Stimulated activated CD8-positive, alpha-beta memory T cell treated with anti-CD3 and anti-CD28 coated beads, Interleukin-4, amount 100 ng/mL, for 48 hours (primary cell): Measurements from ENCODE around the gene DNAH1.

Experiments used
- DNase-seq: peaks from one replicate; pipeline ENCODE4 v3.0.0-alpha.2; 2020

The DNAH1 gene

GRCh38 chr3:52291508-52292181 is 24.5 kb upstream of the DNAH1 start:
- DNase-seq: peak; percentile 67

GRCh38 chr3:52292247-52293065 is 23.7 kb upstream of the DNAH1 start:
- DNase-seq: no peak

- DNase-seq: no peak
Observed at GRCh38 chr3:52293491-52294319, 22.4 kb upstream of the DNAH1 start.

GRCh38 chr3:52294320-52295150 is 21.6 kb upstream of the DNAH1 start:
- no peak for DNase-seq

DNA sequence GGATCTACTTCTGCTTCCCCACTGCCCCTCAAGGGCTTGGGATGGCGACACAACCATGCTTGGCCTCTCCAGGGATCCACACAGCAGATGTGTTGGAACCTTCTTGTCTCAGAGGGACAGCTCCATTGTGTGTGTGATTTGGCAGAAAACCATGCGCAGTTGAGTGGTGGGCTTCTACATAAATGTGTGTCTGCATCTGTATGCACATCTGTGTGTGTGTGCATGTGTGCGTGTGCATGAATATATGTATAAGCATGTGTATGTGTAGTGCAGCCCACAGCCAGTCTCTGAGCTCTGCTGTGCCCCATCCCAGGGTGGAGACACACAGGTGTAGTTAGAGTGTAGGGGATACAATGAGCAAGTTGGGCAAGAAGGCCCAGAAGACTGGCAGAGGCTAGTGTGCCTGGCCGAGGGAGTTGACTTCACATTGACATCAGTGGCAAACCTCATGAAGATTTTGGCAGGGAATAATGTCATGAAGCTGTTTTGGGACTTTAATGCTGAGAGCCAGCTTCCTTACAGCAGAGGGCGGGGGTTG is 20.4 kb upstream of the DNAH1 start:
- no peak for DNase-seq

DNA sequence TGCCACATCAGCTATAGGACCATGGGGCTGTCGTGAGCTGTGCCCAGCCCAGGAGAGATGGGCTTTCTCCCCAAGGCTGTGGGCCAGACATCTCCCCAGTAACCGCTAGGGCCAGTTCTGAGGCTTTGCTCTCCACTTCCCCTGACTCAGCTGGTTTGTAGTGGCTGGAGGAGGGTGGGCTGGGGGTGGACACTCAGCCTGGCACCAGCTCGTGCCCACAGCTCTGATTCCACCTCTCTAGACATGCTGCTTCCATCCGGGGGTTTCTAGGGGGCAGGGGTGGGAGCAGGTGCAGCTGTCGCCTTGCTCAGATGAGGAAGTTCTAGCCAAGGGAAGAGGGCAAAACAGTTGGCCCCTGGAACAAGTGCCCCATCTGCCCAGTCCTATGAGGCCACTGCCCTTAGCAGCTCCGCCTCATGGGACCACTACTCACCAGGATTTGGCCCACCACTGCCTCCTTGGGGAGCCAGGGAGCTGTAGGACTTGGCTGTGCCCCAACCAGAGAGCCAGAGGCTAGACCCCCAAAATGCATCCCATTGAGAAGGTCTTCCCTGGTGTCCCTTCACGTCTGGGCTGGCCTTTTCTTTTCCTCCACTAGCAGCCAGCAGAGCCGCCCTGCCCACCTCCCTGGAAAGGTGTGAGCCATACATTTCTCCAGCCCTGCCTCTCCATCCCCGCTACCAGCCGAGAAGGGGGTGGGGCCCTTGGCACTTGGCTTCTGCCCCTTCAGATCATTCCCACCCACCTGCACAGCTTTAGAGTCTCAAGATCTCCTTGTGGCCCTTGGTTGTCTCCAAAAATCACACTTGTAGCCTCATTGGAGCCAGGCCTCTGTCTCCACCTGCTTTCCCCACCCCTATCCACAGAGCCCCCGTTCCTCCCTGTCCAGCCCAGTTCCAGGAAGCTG is 18.6 kb upstream of the DNAH1 start:
- DNase-seq: no peak

DNA sequence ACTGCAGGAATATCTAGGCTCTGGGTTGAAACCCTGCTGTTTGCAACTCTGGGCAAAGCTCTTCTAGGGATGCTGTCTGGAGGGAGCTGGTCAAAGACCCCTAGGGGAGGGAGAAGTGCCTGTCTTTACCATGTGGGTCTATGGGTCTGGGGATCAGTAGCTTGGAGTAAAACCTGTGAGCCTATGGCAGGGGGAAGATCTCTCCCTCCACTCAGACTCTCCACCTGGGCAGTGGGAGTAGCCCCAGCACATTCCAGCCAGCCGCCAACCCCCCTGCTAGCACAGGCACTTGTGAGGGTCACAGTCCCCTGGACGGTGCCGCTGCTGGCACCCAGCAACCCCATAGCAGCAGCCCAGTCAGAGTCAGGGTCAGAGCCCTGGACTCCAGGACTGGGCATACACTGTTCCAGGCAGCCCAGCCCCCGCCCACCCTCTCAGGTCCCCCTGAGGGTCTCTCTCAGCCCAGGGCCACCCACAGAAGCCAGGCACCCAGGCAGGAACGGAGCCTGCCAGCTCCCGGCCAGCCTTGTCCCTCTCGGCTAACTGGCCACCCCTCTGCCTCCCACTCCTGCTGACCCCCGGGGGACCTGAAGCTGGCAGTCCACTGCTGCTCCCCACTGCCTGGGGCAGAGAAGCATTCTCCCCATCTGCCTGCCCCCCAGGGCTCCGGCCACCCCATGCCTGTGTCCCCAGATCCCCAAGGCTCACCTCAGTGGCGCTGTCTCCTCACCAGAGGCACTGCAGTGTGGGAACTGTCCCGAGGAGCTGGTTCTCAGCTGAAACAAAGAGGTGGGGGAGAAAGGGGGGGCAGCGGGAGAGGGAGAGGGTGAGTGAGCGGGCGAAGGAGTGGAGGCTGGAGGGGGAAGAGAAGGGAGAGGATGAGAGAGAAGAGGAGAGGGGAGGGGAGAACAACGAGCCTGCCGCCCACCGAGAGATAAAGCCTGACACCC is 17.7 kb upstream of the DNAH1 start:
- DNase-seq: no peak

- DNase-seq: no peak
Observed at GRCh38 chr3:52299247-52299878, 16.8 kb upstream of the DNAH1 start.

GRCh38 chr3:52299879-52300611 is 16.1 kb upstream of the DNAH1 start:
- DNase-seq: no peak

DNA sequence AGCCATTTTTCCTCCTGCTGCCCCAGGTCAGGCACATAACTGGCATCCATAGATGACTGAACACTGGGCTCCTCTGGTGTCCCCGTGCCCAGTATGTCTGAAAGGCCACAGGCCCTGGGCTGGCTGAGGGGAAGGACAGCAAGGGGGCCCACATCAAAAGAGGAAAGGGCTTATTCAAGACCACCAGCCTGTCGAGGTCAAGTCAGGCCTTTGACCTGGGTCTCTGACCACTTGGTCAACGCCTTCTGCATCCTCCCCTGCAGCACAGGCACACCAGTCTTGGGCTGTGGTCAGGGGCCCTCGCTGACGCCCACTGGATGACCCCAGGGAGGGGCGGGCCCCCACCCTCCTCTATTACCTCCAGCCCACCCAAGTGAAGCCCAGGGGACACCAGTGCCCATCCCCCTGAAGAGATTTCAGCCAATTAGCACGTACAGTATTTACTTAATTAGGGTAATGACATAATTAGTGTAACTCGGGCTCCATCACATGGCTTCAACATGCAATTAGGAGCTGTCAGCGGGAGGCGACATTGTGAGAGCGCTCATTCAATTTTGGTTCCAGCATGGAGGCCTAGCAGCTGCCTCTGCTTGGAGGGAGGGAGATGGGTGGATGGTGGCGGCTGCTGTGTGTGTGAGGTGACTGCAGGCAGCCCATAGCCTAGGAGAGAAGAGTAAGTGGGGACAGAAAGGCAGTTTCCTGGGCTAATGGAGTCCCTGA is 13.5 kb upstream of the DNAH1 start:
- DNase-seq: no peak

- DNase-seq: no peak
Observed at GRCh38 chr3:52303811-52304210, 12.3 kb upstream of the DNAH1 start.

DNA sequence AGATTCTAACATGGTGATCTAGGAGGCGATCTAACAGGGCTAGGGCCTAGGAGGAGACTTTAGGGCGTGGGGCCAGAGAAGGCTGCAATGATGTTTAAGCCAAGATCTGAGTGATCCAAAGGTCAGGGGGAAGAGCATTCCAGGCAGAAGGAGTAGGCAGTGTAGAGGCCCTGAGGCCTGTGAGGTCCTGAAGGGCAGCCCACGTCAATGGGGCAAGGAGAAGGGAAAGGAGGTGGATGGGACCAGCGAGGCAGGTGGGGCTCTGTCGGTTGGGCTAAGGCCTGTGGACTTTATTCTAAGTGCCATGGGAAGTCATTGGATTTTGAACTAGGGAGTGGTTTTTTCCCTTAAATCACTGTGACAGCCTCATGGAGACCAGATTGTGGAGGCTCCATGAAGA is 10.2 kb upstream of the DNAH1 start:
- DNase-seq: no peak

GRCh38 chr3:52306978-52307377 is 9.1 kb upstream of the DNAH1 start:
- DNase-seq: no peak

DNA sequence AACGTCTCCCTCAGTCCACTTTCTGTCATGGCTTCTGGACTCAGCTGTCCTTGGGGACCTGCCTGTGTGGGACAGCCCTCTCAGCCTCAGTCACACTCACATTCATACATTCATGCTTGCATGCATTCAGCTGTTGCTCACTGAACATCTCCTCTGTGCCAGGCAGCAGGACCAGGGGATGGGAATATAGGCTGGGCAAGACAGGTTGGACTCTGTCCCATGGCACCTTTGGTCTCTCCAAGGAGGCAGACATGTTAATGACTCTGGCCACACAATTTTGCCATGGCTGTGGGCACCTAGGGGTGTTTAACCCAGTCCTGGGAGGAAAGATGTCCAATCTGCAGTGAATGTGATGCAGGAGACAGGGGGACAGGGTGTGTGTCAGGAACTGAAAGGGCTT is 7.8 kb upstream of the DNAH1 start:
- no peak for DNase-seq

DNA sequence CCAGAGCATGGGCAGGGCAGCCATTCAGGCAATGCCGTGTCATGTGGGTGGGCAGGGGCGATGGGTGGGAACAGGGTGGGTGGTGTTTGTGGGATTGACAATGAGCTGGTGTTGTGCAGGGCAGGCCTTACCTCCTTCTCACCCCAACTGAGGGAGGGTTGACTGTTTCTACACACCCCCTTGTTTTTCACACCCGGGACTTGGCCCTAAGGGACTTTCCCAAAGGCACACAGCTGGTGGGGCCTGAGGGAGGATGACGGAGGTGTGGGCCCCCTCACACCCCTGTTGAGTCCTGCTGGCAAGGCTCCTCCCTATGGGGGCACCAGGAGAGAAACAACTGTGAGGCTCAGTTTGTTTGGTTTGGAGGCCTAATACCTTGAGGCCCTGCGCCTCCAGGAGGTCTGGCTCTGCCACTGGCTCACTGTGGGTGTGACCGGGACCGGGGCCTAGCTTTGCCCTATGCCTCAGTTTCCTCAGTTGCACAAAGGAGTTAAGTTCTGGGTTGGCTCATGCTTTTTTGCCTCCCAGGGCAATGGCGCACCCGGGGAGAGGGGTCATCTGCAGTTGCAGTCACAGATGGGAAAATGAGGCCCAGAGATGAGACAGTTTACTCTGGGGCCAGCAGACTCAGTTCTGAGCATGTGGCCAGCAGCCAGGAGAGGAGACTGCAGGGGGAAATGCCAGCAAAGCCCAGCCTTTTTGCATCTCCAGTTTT is 5.1 kb upstream of the DNAH1 start:
- peak; percentile 73 for DNase-seq

DNA sequence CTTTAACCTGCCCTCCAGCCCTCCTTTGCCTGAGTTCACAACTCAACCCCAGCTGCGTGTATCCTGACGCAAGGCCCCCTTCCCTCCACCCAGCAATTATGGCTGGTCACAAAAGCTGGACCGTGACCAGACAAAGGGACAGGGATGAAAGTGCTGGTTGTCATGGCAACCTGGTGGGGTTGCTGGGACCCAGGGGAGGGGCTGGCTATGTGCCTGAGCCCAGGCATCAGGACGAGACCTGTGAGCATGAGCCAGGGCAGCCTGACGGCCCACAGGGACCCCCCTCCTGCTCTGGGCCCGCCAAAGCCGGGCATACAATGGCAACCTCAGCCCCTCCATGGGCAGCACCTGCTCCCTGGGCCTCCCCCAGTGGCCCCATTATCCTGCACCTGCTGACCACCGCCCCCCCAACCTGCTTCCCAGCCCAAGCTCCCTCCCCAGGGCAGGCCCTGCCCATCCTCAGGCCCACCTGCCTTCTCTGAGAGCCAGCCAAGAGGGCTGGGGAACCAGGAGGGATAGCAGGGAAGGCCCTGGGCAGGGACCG is 4.5 kb upstream of the DNAH1 start:
- no peak for DNase-seq

GRCh38 chr3:52313188-52313773 is 2.8 kb upstream of the DNAH1 start:
- no peak for DNase-seq
